GM23338 (cell line): ENCODE data around the gene SETDB2. TPM values are rescaled to one million over a fixed set of nuclear protein-coding genes. Genes with fewer than 3 reads are reported as not detected.

Experiments
- ATAC-seq: fragments of 200-7000 bp; cut with Tn5 transposase; 3 replicates; pipeline ENCODE4 v1.9.1; 2020
- DNase-seq: peaks from one replicate; pipeline ENCODE4 v3.0.0-alpha.2; 2015; ENCODE audit warnings: low spot score
- H2AFZ ChIP-seq: fragments of 200-600 bp; sonication (generic); 2 replicates; pipeline ENCODE4 v1.8.0; 2016; ENCODE audit warnings: antibody characterized with exemption, mild to moderate bottlenecking, moderate library complexity
- H3F3A ChIP-seq: fragments of 200-600 bp; sonication (generic); replicated peaks from 2 replicates; pipeline ENCODE4 v1.8.0; 2017; ENCODE audit warnings: antibody characterized with exemption, mixed run types, low read depth
- H3K27ac ChIP-seq: fragments of 200-600 bp; sonication (generic); 2 replicates; pipeline ENCODE4 v1.6.1; 2016; ENCODE audit warnings: low read depth
- H3K27me3 ChIP-seq: fragments of 200-600 bp; sonication (generic); 2 replicates; pipeline ENCODE4 v1.8.0; 2016; ENCODE audit warnings: mild to moderate bottlenecking, mixed run types, moderate library complexity; ENCODE audit not compliant: insufficient read depth
- H3K36me3 ChIP-seq: fragments of 200-600 bp; sonication (generic); 2 replicates; pipeline ENCODE4 v1.8.0; 2016; ENCODE audit warnings: mild to moderate bottlenecking; ENCODE audit not compliant: insufficient read depth
- H3K4me1 ChIP-seq: fragments of 200-600 bp; sonication (generic); 2 replicates; pipeline ENCODE4 v1.8.0; 2016; ENCODE audit warnings: mild to moderate bottlenecking, moderate library complexity; ENCODE audit not compliant: insufficient read depth
- H3K4me2 ChIP-seq: fragments of 200-600 bp; sonication (generic); 2 replicates; pipeline ENCODE4 v1.7.1; 2017; ENCODE audit warnings: mixed run types
- H3K4me3 ChIP-seq: fragments of 200-600 bp; sonication (generic); 2 replicates; pipeline ENCODE4 v1.6.1; 2016; ENCODE audit warnings: mixed run types
- H3K79me2 ChIP-seq: fragments of 200-600 bp; sonication (generic); replicated peaks from 2 replicates; pipeline ENCODE4 v1.8.0; 2017; ENCODE audit warnings: mild to moderate bottlenecking; ENCODE audit not compliant: insufficient read depth
- H3K9me2 ChIP-seq: fragments of 200-600 bp; sonication (generic); 2 replicates; pipeline ENCODE4 v1.8.0; 2017; ENCODE audit not compliant: insufficient read depth
- H4K20me1 ChIP-seq: fragments of 200-600 bp; sonication (generic); replicated peaks from 2 replicates; pipeline ENCODE4 v1.8.0; 2017; ENCODE audit warnings: mild to moderate bottlenecking; ENCODE audit not compliant: insufficient read depth
- H3K27ac Mint-ChIP-seq: 2 replicates; pipeline ENCODE4 v1.8.0; 2020; ENCODE audit warnings: inconsistent platforms, mild to moderate bottlenecking, moderate library complexity, mixed read lengths
- H3K27me3 Mint-ChIP-seq: 3 replicates; pipeline ENCODE4 v1.8.0; 2022; ENCODE audit warnings: low read depth, mild to moderate bottlenecking, moderate library complexity, mixed read lengths, inconsistent platforms; ENCODE audit not compliant: insufficient read depth, poor library complexity
- H3K36me3 Mint-ChIP-seq: 3 replicates; pipeline ENCODE4 v1.8.0; 2021; ENCODE audit warnings: low read depth, mild to moderate bottlenecking, inconsistent platforms, moderate library complexity, mixed read lengths
- H3K4me1 Mint-ChIP-seq: 3 replicates; pipeline ENCODE4 v1.8.0; 2020; ENCODE audit warnings: mild to moderate bottlenecking, inconsistent platforms, mixed read lengths
- H3K4me3 Mint-ChIP-seq: 3 replicates; pipeline ENCODE4 v1.8.0; 2021; ENCODE audit warnings: moderate library complexity, mild to moderate bottlenecking, inconsistent platforms, mixed read lengths
- H3K9me3 Mint-ChIP-seq: 3 replicates; pipeline ENCODE4 v1.8.0; 2020; ENCODE audit warnings: moderate library complexity, mild to moderate bottlenecking, inconsistent platforms, mixed read lengths
- CREB1 ChIP-seq: fragments of 250-450 bp; sonication (Bioruptor Pico); IDR thresholded peaks from 2 replicates; pipeline ENCODE4 v1.5.0; 2020; ENCODE audit warnings: low read depth, mild to moderate bottlenecking, moderate library complexity
- EZH2 ChIP-seq: fragments of 200-600 bp; sonication (generic); IDR thresholded peaks from one replicate; pipeline ENCODE4 v1.8.0; 2017; ENCODE audit warnings: antibody characterized with exemption, mild to moderate bottlenecking, low read depth; ENCODE audit not compliant: unreplicated experiment
- EZH2phosphoT487 ChIP-seq: fragments of 200-600 bp; sonication (generic); IDR thresholded peaks from one replicate; pipeline ENCODE4 v1.8.1; 2018; ENCODE audit warnings: antibody characterized with exemption; ENCODE audit not compliant: unreplicated experiment
- JUNB ChIP-seq: IDR thresholded peaks from one replicate; pipeline ENCODE4 v1.6.1; 2016; ENCODE audit warnings: antibody characterized with exemption; ENCODE audit not compliant: unreplicated experiment
- NANOG ChIP-seq: IDR thresholded peaks from 2 replicates; pipeline ENCODE4 v1.6.1; 2016; ENCODE audit warnings: antibody characterized with exemption, borderline replicate concordance
- POLR2AphosphoS5 ChIP-seq: IDR thresholded peaks from 2 replicates; pipeline ENCODE4 v1.6.1; 2016; ENCODE audit warnings: antibody characterized with exemption, low read depth
- ZNF114 ChIP-seq: fragments of 250-450 bp; sonication (Bioruptor Pico); IDR thresholded peaks from 2 replicates; pipeline ENCODE4 v1.5.0; 2020; ENCODE audit warnings: mild to moderate bottlenecking, moderate library complexity
- ZNF331 ChIP-seq: fragments of 250-450 bp; sonication (Bioruptor Pico); IDR thresholded peaks from 2 replicates; pipeline ENCODE4 v1.5.0; 2020; ENCODE audit warnings: low read depth, mild to moderate bottlenecking, moderate library complexity
- polyA plus RNA-seq: library from polyadenylated mRNA; unstranded; fragments of >200 nt; fragmentation: Nextera tagmentation; extraction: Ambion mirVana; gene quantifications from 2 replicates; pipeline ENCODE4 v1.2.1, GENCODE V29; 2016
- total RNA-seq: library from RNA; depleted of rRNA; stranded (reverse); fragments of >200 nt; shearing (Covaris generic); gene quantifications from 2 replicates; pipeline ENCODE4 v1.2.3, GENCODE V29; 2014
- TF ChIP-seq, protein P1 (sequence below), 2 experiments: fragments of 200-600 bp in 1 of 2; sonication (generic) in 1 of 2; conservative IDR thresholded peaks; 2 replicates each; pipeline versions ENCODE4 v1.5.1 to v1.6.1; 2016 to 2017; ENCODE audit warnings: antibody characterized with exemption in 2 of 2, low read depth in 2 of 2, mild to moderate bottlenecking in 2 of 2, moderate library complexity in 1 of 2
- TF ChIP-seq, protein P2 (sequence below): IDR thresholded peaks from one replicate; pipeline ENCODE4 v1.6.1; 2018; ENCODE audit warnings: antibody characterized with exemption; ENCODE audit not compliant: unreplicated experiment
- TF ChIP-seq, protein P3 (sequence below): IDR thresholded peaks from 2 replicates; pipeline ENCODE4 v1.6.1; 2016; ENCODE audit warnings: antibody characterized with exemption

The SETDB2 gene
- total and polyA plus RNA-seq, 2 experiments from 2014 or later: 4.6 to 5.8 TPM

DNA sequence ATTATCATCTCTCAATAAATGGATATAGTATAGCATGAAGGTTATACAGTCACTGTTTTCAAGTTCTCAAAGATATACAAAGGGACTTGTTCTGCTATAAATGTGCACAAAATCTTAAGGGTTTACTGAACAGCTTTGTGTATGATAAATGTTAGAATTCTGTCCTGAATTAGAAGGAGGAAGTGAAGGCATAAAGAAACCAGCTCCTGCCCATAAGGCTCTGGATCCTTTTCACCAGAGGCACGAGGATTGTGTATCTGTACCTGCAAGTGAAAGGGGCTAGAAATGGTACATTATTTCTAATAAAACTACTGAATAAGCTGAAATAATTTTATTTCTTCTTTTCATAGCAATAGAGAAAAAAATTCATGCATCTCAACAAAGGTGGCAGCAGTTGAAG lies 84.1 kb downstream of the SETDB2 start (continued):
- TF ChIP-seq, protein P1, sequence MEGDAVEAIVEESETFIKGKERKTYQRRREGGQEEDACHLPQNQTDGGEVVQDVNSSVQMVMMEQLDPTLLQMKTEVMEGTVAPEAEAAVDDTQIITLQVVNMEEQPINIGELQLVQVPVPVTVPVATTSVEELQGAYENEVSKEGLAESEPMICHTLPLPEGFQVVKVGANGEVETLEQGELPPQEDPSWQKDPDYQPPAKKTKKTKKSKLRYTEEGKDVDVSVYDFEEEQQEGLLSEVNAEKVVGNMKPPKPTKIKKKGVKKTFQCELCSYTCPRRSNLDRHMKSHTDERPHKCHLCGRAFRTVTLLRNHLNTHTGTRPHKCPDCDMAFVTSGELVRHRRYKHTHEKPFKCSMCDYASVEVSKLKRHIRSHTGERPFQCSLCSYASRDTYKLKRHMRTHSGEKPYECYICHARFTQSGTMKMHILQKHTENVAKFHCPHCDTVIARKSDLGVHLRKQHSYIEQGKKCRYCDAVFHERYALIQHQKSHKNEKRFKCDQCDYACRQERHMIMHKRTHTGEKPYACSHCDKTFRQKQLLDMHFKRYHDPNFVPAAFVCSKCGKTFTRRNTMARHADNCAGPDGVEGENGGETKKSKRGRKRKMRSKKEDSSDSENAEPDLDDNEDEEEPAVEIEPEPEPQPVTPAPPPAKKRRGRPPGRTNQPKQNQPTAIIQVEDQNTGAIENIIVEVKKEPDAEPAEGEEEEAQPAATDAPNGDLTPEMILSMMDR (conservative IDR thresholded peaks at IDR 0.05; ENCODE audit: low read depth in 2 of 2): no peak
- TF ChIP-seq EZH2 (no peak), POLR2AphosphoS5 (no peak), ZNF114 (CRISPR knock-in tag) (no peak)
- TF ChIP-seq, protein P2, sequence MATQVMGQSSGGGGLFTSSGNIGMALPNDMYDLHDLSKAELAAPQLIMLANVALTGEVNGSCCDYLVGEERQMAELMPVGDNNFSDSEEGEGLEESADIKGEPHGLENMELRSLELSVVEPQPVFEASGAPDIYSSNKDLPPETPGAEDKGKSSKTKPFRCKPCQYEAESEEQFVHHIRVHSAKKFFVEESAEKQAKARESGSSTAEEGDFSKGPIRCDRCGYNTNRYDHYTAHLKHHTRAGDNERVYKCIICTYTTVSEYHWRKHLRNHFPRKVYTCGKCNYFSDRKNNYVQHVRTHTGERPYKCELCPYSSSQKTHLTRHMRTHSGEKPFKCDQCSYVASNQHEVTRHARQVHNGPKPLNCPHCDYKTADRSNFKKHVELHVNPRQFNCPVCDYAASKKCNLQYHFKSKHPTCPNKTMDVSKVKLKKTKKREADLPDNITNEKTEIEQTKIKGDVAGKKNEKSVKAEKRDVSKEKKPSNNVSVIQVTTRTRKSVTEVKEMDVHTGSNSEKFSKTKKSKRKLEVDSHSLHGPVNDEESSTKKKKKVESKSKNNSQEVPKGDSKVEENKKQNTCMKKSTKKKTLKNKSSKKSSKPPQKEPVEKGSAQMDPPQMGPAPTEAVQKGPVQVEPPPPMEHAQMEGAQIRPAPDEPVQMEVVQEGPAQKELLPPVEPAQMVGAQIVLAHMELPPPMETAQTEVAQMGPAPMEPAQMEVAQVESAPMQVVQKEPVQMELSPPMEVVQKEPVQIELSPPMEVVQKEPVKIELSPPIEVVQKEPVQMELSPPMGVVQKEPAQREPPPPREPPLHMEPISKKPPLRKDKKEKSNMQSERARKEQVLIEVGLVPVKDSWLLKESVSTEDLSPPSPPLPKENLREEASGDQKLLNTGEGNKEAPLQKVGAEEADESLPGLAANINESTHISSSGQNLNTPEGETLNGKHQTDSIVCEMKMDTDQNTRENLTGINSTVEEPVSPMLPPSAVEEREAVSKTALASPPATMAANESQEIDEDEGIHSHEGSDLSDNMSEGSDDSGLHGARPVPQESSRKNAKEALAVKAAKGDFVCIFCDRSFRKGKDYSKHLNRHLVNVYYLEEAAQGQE: no peak

DNA sequence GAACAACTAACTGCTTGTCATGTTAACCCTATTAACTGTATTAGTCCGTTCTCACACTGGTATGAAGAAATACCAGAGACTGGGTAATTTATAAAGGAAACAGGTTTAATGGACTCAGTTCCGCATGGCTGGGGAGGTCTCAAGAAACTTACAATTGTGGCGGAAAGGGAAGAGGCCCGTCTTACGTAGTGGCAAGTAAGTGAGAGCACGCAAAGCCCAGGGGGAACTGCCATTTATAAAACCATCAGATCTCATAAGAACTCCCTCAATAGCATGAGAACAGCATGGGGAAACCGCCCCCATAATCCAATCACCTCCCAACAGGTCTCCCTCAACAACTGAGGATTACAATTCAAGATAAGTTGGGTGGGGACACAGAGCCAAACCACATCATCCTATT lies 86.4 kb downstream of the SETDB2 start:
- no peaks in the 10 kb centered on the region for H3K9me2 ChIP-seq
- H3K4me3 Mint-ChIP-seq: no peak overlapping the region
- H3K27ac Mint-ChIP-seq: no peak overlapping the region

More for the DNA sequence above, 86.4 kb downstream of the SETDB2 start:
- H3K27ac ChIP-seq: no peak overlapping the region
- no peaks in the 10 kb centered on the region for H3K4me1 ChIP-seq
- no peaks in the 10 kb centered on the region for H3K79me2 ChIP-seq
- no peaks in the 10 kb centered on the region for H3K27me3 Mint-ChIP-seq
- no peaks in the 10 kb centered on the region for H3K27me3 ChIP-seq
- no peak overlapping the region for H3K4me3 ChIP-seq
- H4K20me1 ChIP-seq: no peaks in the 10 kb centered on the region
- no peaks in the 10 kb centered on the region for H3F3A ChIP-seq
- no peaks in the 10 kb centered on the region for H3K9me3 Mint-ChIP-seq
- TF ChIP-seq CREB1 (CRISPR knock-in tag) (no peak), POLR2AphosphoS5 (no peak), EZH2phosphoT487 (no peak), NANOG (no peak), EZH2 (no peak), JUNB (no peak), ZNF331 (CRISPR knock-in tag) (no peak)
- TF ChIP-seq, protein P2: no peak
- TF ChIP-seq, protein P1 (conservative IDR thresholded peaks at IDR 0.05; ENCODE audit: low read depth in 2 of 2): no peak
- TF ChIP-seq, protein P3, sequence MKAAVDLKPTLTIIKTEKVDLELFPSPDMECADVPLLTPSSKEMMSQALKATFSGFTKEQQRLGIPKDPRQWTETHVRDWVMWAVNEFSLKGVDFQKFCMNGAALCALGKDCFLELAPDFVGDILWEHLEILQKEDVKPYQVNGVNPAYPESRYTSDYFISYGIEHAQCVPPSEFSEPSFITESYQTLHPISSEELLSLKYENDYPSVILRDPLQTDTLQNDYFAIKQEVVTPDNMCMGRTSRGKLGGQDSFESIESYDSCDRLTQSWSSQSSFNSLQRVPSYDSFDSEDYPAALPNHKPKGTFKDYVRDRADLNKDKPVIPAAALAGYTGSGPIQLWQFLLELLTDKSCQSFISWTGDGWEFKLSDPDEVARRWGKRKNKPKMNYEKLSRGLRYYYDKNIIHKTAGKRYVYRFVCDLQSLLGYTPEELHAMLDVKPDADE: no peak
- H3K4me2 ChIP-seq: no peak overlapping the region
- H3K36me3 ChIP-seq: no peaks in the 10 kb centered on the region
- H3K4me1 Mint-ChIP-seq: no peaks in the 10 kb centered on the region
- peaks cover 7% of the 10 kb centered on the region; the same call in 1 of the 3 replicates for H3K36me3 Mint-ChIP-seq
- DNase-seq (no peak), ATAC-seq (no peak)
- no peak overlapping the region for H2AFZ ChIP-seq
